ENCODE measurements around the gene TBCK.

GRCh38 chr4:106021737-106022410 lies 294.1 kb downstream of the TBCK start:
- TF ChIP-seq CTCF (IDR thresholded peaks at IDR 0.05; ENCODE audit: low read length) (no peak), EZH2 (optimal IDR thresholded peaks at IDR 0.05; ENCODE audit: low read depth, low read length) (no peak)

Data from MM.1S (cell line).